H1 (cell line): Measurements from ENCODE around the gene ZNF573.

ENCODE experiments used
- CREB1 ChIP-seq: IDR thresholded peaks from 2 replicates; pipeline ENCODE4 v1.6.1; 2012; ENCODE audit warnings: inconsistent platforms
- POLR2A ChIP-seq, 2 experiments: IDR thresholded peaks; 1 replicate in 1 of 2; 2 replicates in 1 of 2; pipeline ENCODE4 v1.6.1; 2011; ENCODE audit warnings: low read depth in 2 of 2, low read length in 2 of 2, mild to moderate bottlenecking in 2 of 2; ENCODE audit errors: control extremely low read depth in 1 of 2
- POLR2AphosphoS5 ChIP-seq: IDR thresholded peaks from 2 replicates; pipeline ENCODE4 v1.6.1; 2011; ENCODE audit warnings: low read depth, low read length
- RAD21 ChIP-seq, 2 experiments: IDR thresholded peaks in 1 of 2; conservative IDR thresholded peaks in 1 of 2; 2 replicates each; pipeline ENCODE4 v1.6.1; 2011; ENCODE audit warnings: low read depth in 2 of 2, low read length in 2 of 2, improper control_type of control experiment in 1 of 2, inconsistent platforms in 1 of 2, mild to moderate bottlenecking in 1 of 2, moderate library complexity in 1 of 2
- RFX5 ChIP-seq: IDR thresholded peaks from 2 replicates; pipeline ENCODE4 v1.6.1; 2011; ENCODE audit warnings: low read depth, low read length, improper control_type of control experiment, borderline replicate concordance
- SIX5 ChIP-seq: IDR thresholded peaks from 2 replicates; pipeline ENCODE4 v1.6.1; 2011; ENCODE audit warnings: mild to moderate bottlenecking, low read depth, low read length
- TF ChIP-seq, protein P1 (sequence below), 3 experiments: IDR thresholded peaks; 1 replicate in 2 of 3; 2 replicates in 1 of 3; pipeline versions ENCODE4 v1.5.1 to v1.6.1; 2011; ENCODE audit warnings: low read length in 3 of 3, mild to moderate bottlenecking in 3 of 3, inconsistent platforms in 2 of 3, low read depth in 1 of 3, moderate library complexity in 1 of 3; ENCODE audit not compliant: insufficient read depth in 1 of 3; ENCODE audit errors: control extremely low read depth in 1 of 3

DNA sequence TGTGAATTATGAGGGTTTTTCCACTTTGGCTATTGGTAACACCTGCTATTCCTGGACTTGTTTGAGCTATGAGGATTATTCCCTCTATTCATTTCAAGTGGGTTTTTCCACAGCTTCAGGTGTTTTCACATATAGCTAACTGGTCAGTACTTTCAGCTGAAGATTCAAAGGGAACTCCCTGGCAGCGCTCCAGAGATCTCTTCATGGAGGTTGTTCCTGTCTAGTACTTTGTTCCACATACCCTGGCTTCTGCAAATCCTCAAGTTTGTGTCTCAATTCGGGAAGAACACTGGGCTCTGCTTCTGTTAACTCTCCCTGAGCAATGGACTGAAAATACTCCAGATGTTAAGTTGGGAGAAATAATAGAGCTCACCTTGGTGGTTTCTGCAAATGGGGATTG, 54.2 kb downstream of the ZNF573 start:
- TF ChIP-seq, protein P1, sequence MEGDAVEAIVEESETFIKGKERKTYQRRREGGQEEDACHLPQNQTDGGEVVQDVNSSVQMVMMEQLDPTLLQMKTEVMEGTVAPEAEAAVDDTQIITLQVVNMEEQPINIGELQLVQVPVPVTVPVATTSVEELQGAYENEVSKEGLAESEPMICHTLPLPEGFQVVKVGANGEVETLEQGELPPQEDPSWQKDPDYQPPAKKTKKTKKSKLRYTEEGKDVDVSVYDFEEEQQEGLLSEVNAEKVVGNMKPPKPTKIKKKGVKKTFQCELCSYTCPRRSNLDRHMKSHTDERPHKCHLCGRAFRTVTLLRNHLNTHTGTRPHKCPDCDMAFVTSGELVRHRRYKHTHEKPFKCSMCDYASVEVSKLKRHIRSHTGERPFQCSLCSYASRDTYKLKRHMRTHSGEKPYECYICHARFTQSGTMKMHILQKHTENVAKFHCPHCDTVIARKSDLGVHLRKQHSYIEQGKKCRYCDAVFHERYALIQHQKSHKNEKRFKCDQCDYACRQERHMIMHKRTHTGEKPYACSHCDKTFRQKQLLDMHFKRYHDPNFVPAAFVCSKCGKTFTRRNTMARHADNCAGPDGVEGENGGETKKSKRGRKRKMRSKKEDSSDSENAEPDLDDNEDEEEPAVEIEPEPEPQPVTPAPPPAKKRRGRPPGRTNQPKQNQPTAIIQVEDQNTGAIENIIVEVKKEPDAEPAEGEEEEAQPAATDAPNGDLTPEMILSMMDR (IDR thresholded peaks at IDR 0.05; ENCODE audit: control extremely low read depth in 1 of 3, insufficient read depth in 1 of 3, low read depth in 1 of 3, low read length in 3 of 3) = no peak
- no peak for TF ChIP-seq RFX5
- TF ChIP-seq POLR2AphosphoS5 = no peak
- TF ChIP-seq CREB1 = no peak
- no peak for TF ChIP-seq RAD21 (IDR thresholded peaks at IDR 0.05 in 1 of 2, conservative IDR thresholded peaks at IDR 0.05 in 1 of 2; ENCODE audit: low read depth in 2 of 2, low read length in 2 of 2)
- TF ChIP-seq POLR2A (IDR thresholded peaks at IDR 0.05; ENCODE audit: control extremely low read depth in 1 of 2, low read depth in 2 of 2, low read length in 2 of 2) = no peak
- TF ChIP-seq SIX5 = no peak
